ENCODE measurements around the gene ARMC7.

The ARMC7 gene

GRCh38 chr17:75094871-75095399 is 14.8 kb upstream of the ARMC7 start:
- H3K27ac ChIP-seq: no peak overlapping the region

GRCh38 chr17:75096082-75096625 is 13.6 kb upstream of the ARMC7 start:
- peak overlapping the region in 1 of 2 donors; percentile 34 for H3K27ac ChIP-seq
- no peak for DNase-seq (ENCODE audit: low spot score)

More at GRCh38 chr17:75094871-75095399, 14.8 kb upstream of the ARMC7 start:
- TF ChIP-seq CTCF (IDR thresholded peaks at IDR 0.05): no peak
- DNase-seq (ENCODE audit: low spot score): no peak
- H3K4me3 ChIP-seq: no peak overlapping the region

GRCh38 chr17:75097865-75098264 is 11.9 kb upstream of the ARMC7 start:
- no peak for DNase-seq (ENCODE audit: low spot score)
- TF ChIP-seq CTCF (IDR thresholded peaks at IDR 0.05): no peak
- no peak overlapping the region for H3K4me3 ChIP-seq
- no peak overlapping the region for H3K27ac ChIP-seq

More at GRCh38 chr17:75096082-75096625, 13.6 kb upstream of the ARMC7 start:
- TF ChIP-seq CTCF (IDR thresholded peaks at IDR 0.05): no peak
- H3K4me3 ChIP-seq: no peak overlapping the region

- H3K27ac ChIP-seq: no peak overlapping the region
- H3K4me3 ChIP-seq: no peak overlapping the region
- DNase-seq (ENCODE audit: low spot score): no peak
- no peak for TF ChIP-seq CTCF (IDR thresholded peaks at IDR 0.05)
Measured at GRCh38 chr17:75098861-75099260, 10.9 kb upstream of the ARMC7 start.

GRCh38 chr17:75099881-75100595 is 9.7 kb upstream of the ARMC7 start:
- no peak overlapping the region for H3K27ac ChIP-seq
- DNase-seq (ENCODE audit: low spot score): no peak
- H3K4me3 ChIP-seq: no peak overlapping the region
- no peak for TF ChIP-seq CTCF (IDR thresholded peaks at IDR 0.05)

GRCh38 chr17:75102385-75102821 is 7.4 kb upstream of the ARMC7 start:
- DNase-seq (ENCODE audit: low spot score): no peak
- Histone ChIP-seq H3K27ac (no peak overlapping the region), H3K4me3 (no peak overlapping the region)
- TF ChIP-seq CTCF (IDR thresholded peaks at IDR 0.05): no peak
